ENCODE data around the gene TAOK3. TPM values are rescaled to one million over a fixed set of nuclear protein-coding genes. Genes with fewer than 3 reads are reported as not detected.
A peak's percentile ranks its signal among the peaks of the same experiment; 100 is the strongest.
"Not testable (repeated sequence)": the region's sequence is repeated elsewhere in the genome, so short reads cannot be mapped to it uniquely, and the experiment has no call there.

The TAOK3 gene
- total RNA-seq, 1 experiment from 2014 or later: 21.9 TPM

- DNase-seq (ENCODE audit: low read depth): no peak
These were observed 228.2 kb downstream of the TAOK3 start for GRCh38 chr12:118144499-118144898.

DNA sequence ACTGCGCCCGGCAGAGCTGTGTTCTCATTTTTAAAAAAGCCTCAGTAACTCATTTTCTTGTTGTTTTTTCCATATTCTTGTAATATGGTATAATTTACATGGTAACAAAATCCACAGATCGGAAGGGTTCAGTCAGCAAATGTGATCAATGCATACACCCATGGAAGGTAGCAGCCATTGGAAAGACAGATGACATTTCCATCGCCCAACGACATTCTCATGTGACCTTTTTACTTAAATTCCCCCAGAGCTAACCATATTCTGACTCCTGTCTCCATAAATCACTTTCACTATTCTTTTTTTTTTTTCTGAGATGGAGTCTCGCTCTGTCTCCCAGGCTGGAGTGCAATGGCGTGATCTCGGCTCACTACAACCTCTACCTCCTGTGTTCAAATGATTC is 231.9 kb downstream of the TAOK3 start:
- DNase-seq (ENCODE audit: low read depth): no peak

DNA sequence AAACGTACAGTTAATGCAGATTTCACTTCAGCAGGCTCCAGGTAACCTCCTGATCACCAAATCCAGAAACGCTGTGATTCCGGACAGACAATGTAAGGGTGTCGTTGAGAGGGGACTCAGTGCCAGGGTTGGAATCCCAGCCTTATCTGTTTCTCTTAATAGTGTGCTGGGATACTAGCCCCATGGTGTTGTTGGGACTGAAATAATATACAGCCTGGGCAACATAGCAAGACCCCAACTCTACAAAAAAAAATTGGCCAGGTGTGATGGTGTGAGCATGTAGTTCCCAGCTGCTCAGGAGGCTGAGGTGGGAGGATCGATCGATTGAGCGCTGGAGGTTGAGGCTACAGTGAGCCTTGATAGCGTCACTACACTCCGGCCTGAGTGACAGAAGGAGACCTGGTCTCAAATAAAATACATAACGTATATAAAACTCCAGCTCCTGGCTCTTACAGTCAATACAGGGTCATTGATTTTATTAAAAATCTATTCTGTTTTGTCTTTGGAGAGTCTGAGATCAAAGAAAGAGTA is 235.5 kb downstream of the TAOK3 start:
- no peak for DNase-seq (ENCODE audit: low read depth)

GRCh38 chr12:118136559-118137003 is 236.1 kb downstream of the TAOK3 start:
- peak; percentile 45 for DNase-seq (ENCODE audit: low read depth)

DNA sequence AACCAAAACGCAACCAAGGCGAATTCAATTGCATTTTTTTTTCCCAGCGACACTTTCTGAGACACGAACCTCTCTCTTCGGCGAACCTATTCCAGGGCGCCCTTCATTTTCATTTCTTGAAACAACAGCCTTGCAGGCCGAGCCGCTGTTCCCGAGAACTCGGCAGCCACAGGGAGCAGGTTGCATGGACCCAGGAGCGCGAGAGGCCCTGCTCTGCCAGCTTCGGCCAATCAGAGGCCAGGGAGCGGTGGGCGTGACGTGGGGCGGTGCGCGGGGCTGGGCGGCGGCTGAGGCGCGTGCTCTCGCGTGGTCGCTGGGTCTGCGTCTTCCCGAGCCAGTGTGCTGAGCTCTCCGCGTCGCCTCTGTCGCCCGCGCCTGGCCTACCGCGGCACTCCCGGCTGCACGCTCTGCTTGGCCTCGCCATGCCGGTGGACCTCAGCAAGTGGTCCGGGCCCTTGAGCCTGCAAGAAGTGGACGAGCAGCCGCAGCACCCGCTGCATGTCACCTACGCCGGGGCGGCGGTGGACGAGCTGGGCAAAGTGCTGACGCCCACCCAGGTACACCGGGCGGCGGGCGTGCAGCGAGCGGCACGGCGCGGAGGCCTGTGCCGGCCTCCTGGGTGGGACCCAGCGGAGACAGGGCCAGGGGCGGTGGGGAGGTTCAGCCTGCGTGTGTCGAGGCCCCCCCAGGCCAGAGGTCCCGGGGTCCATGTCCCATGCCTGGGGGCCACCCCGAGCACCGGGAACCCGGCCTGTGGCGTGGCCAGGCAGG is 236.7 kb downstream of the TAOK3 start, which contains the start of gene PEBP1:
PEBP1 (plus strand) TSS at position 337 of the 771 bp plus-strand sequence; CDS start at position 423, 86 bp downstream.
- peak; percentile 89 for DNase-seq (ENCODE audit: low read depth)

- DNase-seq (ENCODE audit: low read depth): not testable (repeated sequence)
These were observed 243.3 kb downstream of the TAOK3 start for GRCh38 chr12:118129436-118129835.

DNA sequence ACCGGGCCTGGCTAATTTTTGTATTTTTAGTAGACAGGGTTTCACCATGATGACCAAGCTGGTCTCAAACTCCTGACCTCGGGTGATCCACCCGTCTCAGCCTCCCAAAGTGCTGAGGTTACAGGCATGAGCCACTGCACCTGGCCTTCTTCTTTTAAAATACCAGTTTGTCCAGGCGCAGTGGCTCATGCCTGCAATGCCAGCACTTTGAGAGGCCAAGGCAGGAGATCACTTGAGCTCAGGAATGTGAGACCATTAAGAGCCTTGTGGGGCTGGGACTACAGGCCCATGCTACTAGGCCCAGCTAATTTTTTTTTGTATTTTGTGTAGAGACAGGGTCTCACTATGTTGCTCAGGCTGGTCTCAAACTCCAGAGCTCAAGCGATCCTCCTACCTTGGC is 244.8 kb downstream of the TAOK3 start:
- no peak for DNase-seq (ENCODE audit: low read depth)

DNA sequence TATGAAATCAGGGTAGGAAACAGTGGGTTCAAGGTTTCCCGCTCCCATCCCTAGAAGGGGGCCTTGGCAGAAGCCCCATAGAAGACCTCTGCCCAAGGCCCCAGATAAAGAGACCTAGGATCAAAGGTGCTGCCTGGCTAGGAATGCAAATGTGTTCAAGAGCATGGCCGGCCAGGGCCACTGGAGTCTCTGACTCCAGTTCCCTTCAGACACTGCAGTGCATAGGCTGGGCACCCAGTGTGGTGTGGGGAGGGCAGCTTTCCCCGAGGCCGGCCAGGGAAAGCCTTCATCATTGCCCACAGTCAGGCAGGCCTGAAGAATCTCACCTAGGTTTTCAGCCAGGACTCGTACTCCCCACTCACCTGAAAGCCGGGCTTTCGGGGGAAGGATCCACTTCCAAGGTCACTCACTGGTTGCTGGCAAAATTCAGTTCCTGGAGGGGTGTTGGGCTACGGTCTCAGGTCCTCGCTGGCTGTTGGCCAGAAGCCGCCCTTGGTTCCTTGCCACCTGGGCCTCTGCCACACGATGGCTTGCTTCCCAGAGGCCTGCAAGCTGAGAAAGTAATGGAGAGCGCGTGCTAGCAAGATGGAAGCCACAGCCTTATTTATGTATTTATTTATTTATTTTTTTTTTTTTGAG is 246.5 kb downstream of the TAOK3 start:
- no peak for DNase-seq (ENCODE audit: low read depth)

DNA sequence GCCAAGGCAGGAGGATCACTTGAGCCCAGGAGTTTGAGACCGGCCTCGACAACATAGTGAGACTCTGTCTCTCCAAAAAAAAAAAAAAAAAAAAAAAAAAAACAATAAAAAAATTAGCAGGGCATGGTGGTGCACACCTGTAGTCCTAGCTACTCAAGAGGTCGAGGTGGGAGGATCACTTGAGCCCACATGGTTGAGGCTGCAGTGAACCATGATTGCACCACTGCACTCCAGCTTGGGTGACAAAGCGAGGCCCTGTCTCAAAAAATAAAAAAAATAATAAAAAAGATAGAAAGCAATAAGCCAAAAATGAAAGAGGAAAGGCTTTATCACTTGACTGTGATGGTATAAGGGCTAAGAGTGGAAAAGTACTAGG is 247.0 kb downstream of the TAOK3 start:
- no peak for DNase-seq (ENCODE audit: low read depth)

DNA sequence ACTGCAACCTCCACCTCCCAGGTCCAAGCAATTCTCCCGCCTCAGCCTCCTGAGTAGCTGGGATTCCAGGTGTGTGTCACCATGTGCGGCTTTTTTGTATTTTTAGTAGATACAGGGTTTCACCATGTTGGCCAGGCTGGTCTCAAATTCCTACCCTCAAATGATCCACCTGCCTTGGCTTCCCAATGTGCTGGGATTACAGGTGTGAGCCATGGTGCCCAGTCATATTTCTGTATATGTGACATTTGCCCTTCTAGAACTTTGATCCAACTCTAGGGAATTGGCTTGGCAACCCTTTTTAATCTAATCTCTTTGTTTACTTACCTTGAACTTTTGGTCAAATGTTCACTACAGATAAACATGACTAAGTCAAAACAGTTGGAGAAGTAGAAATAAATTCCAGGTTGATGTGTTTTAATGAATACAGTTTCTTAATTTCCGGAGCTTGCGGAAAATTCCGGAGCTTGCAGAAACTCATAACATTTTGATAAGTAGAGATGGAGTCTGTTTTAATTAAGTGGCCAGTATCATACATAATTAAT is 248.3 kb downstream of the TAOK3 start:
- no peak for DNase-seq (ENCODE audit: low read depth)

- no peak for DNase-seq (ENCODE audit: low read depth)
These were observed 250.4 kb downstream of the TAOK3 start for GRCh38 chr12:118122264-118122663.

GRCh38 chr12:118120579-118121363 is 251.9 kb downstream of the TAOK3 start:
- DNase-seq (ENCODE audit: low read depth): peak; percentile 78

GRCh38 chr12:118119449-118119879 is 253.2 kb downstream of the TAOK3 start:
- no peak for DNase-seq (ENCODE audit: low read depth)

DNA sequence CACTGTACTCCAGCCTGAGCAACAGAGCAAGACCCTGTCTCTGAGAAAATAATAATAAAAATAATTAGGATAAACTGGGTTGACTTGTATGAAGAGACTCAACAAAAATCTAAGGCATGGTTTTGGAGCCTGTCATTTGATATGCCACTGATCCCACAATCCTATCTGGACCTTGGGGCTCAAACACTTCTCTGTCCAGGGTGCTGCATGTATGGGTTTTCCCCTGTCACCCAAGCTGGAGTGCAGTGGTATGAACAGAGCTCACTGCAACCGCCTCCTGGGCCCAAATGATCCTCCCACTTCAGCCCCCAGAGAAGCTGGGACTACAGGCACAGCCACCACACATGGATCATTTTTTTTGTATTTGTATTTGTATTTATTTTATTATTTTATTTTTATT is 263.6 kb downstream of the TAOK3 start:
- no peak for DNase-seq (ENCODE audit: low read depth)

- DNase-seq (ENCODE audit: low read depth): no peak
These were observed 265.0 kb downstream of the TAOK3 start for GRCh38 chr12:118107694-118108093.

DNA sequence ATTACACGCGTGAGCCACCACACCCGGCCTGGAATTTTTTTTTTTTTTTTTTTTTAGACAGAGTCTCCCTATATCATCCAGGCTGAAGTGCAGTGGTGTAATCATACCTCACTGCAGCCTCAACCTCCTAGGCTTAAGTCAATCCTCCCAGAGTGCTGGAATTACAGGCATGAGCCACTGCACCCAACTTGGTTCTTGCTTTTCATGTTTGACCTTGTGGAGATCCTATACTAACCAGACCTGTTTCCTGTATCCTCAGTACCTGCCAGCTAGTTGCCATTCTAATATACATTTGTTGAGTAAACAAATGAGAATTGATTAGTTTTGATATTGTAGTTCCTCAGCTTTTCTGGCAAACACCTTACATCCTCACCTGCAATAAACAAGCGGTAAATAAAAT is 265.7 kb downstream of the TAOK3 start:
- no peak for DNase-seq (ENCODE audit: low read depth)

GRCh38 chr12:118103601-118104382 is 268.9 kb downstream of the TAOK3 start, which contains the start of gene VSIG10:
TSS of gene VSIG10 (minus strand) at chr12:118104011. CDS start at chr12:118103671, 340 bp downstream.
- peak; percentile 56 for DNase-seq (ENCODE audit: low read depth)

- no peak for DNase-seq (ENCODE audit: low read depth)
These were observed 269.5 kb downstream of the TAOK3 start for GRCh38 chr12:118103201-118103600.

- DNase-seq (ENCODE audit: low read depth): no peak
These were observed 270.1 kb downstream of the TAOK3 start for GRCh38 chr12:118102609-118103008.

GRCh38 chr12:118102070-118102469 is 270.6 kb downstream of the TAOK3 start:
- no peak for DNase-seq (ENCODE audit: low read depth)

DNA sequence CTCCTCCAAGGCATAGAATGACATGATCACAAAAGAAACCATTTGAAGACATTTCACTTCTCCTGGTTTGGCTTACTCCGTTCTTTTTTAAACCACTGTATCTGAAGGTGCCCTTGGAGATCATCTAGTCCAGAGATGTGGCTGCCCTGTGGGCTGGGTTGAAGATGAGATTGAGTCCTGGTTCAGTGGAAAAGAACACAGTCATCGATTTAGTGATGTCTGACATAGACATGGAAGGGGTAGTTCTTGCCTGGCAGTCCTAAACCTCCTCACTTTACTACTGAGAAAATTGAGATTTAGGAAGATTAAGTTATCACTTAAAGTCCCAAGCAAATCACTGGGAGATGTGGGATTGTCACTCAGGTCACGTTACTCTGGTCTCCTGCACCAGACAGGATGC is 271.7 kb downstream of the TAOK3 start:
- no peak for DNase-seq (ENCODE audit: low read depth)

Data from LHCN-M2 (cell line).